Posterior cingulate gyrus (tissue), 11 donors: ENCODE results near the gene ZMIZ1.

Experiments used
- DNase-seq, 10 donors: peaks; one replicate each; pipeline versions ENCODE4 v3.0.0 to v3.0.0-alpha.2; 2020 to 2021; ENCODE audit warnings: mixed read lengths in 3 of 10
- intact Hi-C: fragments of 100-400 bp; cut with DNase I; formaldehyde crosslinking; loops from one replicate; pipeline ENCODE4 v1.15.1; 2023

The ZMIZ1 gene

DNA sequence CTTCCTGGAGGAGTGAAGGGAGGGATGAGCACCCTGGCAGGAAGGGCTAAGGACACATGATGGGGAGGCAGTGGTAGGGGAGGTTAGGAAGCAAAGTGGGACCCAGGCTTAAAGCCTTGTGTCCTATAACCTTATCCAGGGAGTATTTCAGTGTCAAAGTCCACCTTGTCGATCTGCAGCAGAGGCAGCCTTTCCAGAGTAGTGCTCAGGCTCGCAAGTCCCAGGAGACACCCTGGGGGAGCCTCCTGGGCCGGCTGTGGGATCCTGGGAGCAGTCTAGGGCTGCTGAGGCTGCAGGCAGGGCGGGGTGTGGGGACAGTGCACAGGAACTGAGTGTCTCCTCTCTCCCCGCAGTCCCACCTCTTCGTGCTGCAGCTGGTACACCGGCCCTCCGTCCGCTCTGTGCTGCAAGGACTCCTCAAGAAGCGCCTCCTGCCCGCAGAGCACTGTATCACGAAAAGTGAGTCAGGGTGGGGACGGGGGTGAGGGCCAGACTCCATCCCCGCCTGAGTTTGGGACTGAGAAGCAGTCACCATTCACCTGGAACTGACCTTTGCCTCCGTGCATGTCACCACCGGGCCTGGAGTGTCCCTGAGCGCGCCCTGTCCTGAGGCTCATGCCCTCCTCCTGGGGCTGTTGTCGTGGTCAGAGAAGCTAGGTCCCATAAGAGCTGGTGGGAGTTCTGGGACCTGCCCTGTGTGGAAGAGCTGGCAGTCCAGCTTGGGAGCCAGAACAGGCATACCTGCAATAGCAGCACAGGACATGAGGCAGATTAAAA is 233.2 kb downstream of the ZMIZ1 start:
- intact Hi-C loops, result no loop called here
- peak in 3 of 10 donors; percentile 21 to 76 (median 53) for DNase-seq

DNA sequence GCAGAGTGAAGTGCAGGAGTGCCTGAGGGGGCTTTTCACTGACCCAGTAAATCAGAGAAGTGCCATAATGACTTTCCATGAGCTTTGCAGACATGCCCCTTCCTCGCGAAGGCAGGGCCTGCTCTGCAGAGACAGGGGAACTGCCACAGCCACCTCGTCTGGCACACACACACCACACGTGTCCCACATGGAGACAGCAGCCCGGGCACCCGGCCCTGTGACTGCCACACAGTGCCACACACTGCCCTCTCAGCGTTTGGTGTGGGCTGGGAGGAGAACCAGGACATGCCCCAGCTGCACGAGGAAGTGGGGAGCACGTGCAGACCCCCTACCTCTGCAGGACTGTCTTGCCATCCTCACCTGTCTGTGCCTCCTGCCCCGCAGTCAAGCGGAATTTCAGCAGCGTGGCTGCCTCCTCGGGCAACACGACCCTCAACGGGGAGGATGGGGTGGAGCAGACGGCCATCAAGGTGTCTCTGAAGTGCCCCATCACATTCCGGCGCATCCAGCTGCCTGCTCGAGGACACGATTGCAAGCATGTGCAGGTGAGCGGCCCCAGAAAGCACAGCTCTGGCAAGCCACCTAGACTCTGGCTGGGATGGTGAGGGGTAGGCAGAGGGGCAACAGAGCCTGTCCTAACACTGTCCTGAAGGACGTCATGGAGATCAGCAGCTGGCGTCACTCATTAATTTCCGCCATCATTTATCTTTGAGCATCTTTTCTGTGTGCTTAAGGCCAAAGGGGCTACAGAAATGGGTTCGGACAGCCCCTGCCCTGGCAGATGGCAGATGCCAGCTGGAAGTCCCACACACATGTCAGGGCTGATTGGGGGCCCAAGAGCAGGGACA is 235.1 kb downstream of the ZMIZ1 start:
- intact Hi-C loops, result no loop called here
- peak in 3 of 10 donors; percentile 16 to 63 (median 49) for DNase-seq

DNA sequence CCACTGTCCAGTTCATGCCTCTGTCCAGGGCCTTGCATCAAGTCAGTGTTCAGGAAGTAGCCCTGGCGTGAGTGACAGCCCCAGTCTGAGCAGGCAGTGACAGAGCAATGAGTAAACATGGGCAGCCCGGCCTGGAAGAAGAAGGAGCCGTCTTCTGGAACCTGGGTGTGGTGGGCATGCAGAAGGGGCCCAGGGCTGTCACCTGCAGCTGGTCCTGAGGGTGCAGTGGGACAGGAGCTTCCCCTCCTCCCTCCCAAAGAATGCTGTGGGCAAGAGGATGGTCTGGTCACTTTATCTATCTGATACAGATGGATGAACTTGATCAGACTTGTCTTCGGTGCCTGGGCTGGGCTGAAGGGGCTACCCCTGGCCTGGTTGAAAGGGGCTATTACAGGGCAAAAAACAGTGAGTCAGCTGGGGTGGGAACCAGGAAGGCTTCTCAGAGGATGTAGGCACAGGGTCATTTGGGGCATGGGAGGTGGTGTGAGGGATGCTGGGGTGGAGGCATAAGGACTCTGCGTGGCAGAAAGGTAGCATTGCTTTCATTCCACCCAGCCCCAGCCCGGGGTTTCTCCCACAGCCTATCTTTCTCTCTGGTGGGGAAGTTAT is 235.8 kb downstream of the ZMIZ1 start:
- DNase-seq, result peak in 3 of 10 donors; percentile 16 to 33 (median 21)
- intact Hi-C loops, result no loop called here

DNA sequence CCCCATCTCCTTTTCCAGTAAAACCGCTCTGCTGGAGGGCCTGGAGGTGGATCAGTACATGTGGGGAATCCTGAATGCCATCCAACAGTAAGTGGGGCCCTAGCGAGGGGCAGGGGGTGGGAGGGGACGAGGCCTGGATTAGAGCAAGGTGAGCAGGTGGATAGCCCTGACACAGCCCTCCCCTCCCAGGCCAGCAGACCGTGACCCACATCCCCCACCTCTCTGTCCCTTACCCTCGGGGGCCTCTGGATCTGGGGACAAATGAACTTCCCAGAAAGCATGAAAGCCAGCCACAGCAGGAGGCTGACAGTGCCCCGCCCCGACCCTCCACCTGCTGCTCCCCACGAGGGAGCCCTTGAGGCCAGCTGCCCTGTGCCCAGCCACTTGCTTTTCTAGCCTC is 236.7 kb downstream of the ZMIZ1 start:
- intact Hi-C loops, result no loop called here
- DNase-seq, result peak in 4 of 10 donors; percentile 11 to 66 (median 42)

DNA sequence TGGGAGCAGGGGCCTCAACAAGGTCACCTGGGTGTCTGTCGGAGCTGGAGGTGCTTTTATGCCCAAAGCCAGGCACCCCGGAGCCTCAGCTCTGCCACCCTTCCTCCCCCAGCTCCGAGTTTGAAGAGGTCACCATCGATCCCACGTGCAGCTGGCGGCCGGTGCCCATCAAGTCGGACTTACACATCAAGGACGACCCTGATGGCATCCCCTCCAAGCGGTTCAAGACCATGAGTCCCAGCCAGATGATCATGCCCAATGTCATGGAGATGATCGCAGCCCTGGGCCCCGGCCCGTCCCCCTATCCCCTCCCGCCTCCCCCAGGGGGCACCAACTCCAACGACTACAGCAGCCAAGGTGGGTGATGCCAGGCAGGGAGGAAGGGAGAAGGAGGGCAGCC is 237.2 kb downstream of the ZMIZ1 start:
- peak in 4 of 10 donors; percentile 12 to 65 (median 58) for DNase-seq
- intact Hi-C loops, result no loop called here

DNA sequence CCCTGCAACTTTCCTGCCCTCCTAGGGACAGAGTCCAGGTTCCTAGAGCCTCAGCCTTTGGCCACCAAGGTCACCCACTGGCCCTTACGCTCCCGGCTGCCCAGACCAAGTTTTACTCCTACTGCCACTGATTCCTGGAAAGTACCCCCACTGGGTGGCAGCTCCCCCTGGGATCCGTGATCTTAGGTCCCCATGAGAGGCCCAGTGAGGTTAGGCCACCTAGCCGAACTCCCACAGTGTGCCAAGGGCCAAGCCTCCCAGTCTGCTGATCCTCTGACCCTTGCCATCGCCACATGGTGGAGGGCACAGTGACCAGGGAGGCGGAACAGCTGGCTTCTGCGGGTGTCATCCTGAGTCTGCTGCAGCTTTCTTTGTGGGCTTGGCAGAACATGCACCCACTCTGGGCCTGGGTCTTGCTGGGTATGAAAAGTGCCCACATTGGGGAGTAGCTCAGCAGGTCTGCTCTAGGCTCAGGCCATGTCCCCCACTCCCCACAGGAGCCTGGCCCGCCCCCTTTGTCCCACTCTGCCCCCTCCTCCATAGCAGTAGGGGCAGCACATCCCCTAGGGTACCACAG is 238.0 kb downstream of the ZMIZ1 start:
- intact Hi-C loops, result no loop called here
- peak in 3 of 10 donors; percentile 7 to 55 (median 43) for DNase-seq

DNA sequence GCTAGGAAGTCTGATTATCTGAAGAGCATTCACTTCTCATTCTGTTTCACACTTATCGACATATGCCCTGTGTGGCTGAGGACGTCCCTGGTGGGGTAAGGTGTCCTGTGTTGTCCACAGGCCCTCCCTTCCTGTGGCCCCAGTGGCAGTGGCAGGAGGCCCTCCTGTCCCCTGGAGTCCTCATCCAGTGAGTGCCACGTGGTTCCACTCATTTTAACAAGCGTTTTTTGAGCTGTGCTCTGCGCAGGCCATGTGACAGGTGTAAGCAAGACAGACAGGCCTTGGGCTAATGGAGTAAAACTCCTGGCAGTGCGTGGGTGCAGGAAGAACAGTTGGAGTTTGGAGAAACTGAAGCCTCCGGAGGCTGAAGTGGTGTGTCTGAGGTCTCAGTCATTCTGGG is 239.2 kb downstream of the ZMIZ1 start:
- intact Hi-C loops, result no loop called here
- peak in 3 of 10 donors; percentile 58 to 78 (median 71) for DNase-seq

DNA sequence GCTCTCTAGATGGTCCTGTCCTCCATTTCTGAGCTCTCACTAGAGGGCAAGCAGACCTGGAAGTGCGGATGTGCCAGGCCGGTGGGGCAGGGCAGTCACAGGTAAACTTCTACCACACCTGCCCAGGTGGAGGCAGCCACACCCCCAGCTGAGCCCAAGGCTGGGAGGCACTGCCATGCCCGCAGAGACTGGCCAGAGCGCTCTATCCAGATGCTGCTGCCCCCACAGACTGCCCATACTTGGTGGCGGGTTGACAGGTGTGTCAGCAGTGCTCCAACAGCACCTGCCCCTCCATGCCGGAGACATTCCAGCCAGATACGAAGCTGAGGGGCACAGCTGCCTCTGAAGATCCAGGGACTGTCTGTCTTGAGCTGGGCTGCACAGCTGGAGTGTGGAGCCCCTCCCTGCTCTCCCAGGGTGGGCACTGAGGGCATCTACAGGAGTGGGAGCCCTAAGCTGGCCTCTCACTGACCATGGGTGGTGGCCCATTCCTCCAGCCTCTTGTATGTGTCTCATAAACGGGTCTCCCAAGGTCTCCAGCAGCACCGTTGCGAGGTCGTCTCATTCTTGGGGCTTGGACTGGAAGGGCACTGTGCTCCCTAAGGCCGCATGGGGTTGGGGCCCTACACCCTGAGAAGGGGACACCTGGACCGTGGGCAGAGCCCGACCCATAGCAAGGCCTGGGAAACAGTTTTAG is 240.4 kb downstream of the ZMIZ1 start:
- intact Hi-C loops, result no loop called here
- peak in 4 of 10 donors; percentile 21 to 73 (median 60) for DNase-seq

DNA sequence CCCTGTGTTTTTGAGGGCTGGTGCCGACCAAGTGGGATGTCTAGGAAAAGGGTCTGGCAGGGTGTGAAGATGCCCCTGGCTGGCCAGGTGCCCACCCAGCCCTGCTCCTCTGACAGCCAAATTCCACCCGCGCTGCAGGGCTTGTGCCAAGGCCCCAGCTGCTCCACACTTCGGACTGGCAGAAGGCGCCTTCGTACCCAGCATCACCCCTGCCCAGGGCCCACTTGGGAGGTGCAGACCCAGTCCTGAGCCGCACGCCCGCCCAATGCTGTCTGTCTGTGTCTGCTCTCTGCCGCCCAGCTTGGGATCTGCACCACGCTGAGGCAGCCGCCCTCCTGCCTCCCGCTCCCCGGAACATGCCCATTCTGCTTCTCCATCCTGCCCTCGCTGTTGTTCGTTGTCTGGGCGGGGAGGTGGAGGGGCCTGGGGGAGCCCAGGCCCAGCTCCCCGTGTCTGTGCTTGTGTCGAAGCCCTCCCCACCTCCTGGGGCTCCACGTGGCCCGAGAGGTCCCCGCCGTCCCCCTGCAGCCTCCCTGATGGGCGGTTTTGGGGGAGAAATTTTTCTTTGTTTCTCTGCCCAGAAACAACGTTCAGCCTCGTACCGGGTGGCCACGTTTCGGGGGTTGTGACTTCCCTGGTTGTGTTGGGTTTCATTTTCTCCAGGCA is 241.6 kb downstream of the ZMIZ1 start:
- peak in 7 of 10 donors; percentile 51 to 94 (median 54) for DNase-seq
- intact Hi-C loops, result no loop called here

DNA sequence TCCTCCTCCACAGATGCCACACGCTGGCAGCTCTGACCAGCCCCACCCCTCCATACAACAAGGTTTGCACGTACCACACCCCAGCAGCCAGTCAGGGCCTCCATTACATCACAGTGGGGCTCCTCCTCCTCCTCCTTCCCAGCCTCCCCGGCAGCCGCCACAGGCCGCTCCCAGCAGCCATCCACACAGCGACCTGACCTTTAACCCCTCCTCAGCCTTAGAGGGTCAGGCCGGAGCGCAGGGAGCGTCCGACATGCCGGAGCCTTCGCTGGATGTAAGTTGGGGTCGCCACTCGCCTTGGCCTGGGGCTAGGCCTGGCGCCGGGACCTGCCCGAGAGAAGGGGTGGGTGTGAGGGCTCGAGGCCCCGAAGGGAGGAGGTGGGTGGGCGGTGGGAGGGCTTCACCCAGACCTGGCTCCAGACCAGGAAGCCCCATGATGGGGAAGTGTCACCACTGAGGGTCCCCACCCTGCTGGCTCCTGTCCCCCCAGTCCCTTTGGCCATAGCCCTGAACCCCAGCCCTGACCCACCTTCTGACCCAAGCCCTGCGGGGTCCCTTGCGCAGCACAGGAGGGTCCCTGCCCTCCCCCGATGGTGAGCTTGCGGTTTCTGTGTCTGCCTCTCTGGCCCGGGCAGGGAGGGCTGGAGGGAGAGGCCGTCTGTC is 242.3 kb downstream of the ZMIZ1 start:
- intact Hi-C loops, result no loop called here
- DNase-seq, result peak in 7 of 10 donors; percentile 43 to 93 (median 63)

DNA sequence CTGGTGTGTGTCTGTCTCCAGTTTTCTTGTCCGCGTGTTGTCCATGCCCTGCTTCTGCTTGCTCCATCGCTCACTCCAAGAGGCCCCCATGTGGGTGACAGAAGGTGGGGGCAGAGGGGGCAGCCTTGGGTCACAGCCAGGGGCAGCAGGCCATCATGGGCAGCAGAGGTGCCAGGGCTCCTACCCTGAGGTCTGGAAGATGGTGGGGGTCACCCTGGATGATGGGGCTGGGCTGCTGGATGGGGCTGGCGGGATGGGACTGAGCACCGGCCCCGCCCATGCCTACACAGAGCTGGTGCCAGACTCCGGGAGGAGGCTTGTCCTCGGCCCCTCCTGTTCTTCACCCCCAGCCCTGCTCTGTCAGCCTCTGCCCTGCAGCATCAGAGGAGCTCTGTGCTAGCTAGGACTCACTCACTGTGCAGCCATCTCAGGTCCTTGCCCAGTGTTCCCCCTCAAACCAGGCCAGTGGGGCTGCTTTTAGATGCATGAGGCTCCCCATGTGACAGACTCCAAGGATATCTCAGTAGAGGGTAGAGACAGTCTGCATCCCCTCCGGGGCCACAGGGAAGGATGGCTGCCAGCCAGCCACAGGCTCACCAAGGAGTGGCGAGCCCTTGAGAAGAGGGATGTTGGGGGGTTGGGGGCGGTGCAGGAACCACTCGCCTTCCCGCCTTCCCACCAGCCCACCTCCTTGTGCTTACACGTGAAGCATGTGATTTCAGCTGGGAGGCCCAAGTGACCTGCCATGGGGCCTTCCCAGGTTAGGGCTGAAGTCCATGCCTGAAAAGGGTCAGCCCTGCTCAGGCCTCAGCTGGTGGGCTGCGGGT is 243.0 kb downstream of the ZMIZ1 start:
- intact Hi-C loops, result no loop called here
- peak in 8 of 10 donors; percentile 33 to 93 (median 52) for DNase-seq

DNA sequence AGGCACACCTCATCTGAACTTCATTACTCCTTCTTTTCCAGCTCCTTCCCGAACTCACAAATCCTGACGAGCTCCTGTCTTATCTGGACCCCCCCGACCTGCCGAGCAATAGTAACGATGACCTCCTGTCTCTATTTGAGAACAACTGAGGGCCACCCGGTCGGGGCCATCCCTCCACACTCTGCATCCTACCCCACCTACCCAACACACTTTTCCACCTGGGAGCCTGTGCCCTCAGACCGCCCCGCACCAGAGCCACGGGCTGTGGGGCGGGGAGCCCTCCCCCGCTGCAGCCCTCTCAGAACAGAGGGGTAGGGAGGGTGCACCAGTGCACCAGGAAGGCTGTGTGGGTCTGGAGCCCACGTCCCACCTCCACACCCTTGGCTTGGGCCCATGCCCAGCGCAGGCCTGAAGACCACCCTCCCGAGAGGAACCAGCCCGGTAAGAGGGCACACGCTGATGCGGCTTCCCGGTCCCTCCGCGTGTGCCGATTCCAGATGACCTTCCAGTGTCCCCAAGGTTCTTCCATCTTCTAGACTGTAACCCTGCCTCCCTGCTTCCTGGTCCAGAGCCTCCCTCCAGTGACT is 243.9 kb downstream of the ZMIZ1 start:
- intact Hi-C loops, result no loop called here
- DNase-seq, result peak in 3 of 10 donors; percentile 18 to 57 (median 52)

DNA sequence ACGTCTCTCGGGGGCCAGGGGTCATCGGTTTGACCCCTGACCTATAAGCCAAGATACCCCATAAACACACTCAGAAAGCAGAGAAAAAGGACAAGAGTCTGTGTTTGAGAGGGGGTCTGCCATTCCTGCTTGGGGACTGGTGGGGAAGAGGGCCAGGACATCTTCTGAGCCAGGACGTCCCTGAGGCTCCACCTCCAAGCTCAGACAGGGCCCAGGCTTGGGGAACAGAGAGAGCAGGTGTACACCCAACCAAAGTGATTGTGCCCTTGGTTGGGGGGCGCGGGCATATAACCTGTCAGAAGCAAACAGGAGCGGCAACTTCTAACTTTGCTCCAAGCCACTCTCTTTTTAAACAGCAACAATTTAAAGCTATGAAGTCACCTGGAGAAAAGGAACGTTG is 244.6 kb downstream of the ZMIZ1 start:
- intact Hi-C loops, result no loop called here

DNA sequence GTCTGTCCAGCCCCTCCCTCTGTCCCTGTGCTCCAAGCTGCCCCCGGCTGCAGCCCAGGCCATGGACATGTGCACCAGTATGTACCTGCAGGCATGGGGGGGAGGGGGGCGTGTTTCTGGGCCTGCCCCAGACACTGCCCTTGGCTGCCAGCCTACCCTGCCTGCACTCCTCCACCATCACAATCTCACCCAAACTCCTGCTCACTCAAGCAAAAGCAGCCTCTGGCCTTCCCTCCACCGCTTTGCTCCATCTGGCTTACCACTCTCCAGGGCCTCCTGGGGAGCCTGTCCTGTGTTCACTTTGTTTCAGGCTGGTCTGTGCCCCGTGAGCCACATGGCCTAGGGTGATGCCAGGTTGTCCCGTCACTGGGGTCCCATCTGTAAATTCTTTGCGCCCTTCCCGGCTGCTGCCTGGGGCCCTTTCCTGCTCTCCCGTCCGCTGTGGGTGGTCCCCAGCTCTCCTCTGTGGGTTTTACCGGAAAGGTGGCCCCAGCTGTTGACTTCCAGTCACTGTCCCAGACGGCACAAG is 245.2 kb downstream of the ZMIZ1 start:
- intact Hi-C loops, result no loop called here
- DNase-seq, result peak in 4 of 10 donors; percentile 18 to 67 (median 61)

More for the DNA sequence above, 244.6 kb downstream of the ZMIZ1 start:
- DNase-seq, result peak in 1 of 10 donors; percentile 37

DNA sequence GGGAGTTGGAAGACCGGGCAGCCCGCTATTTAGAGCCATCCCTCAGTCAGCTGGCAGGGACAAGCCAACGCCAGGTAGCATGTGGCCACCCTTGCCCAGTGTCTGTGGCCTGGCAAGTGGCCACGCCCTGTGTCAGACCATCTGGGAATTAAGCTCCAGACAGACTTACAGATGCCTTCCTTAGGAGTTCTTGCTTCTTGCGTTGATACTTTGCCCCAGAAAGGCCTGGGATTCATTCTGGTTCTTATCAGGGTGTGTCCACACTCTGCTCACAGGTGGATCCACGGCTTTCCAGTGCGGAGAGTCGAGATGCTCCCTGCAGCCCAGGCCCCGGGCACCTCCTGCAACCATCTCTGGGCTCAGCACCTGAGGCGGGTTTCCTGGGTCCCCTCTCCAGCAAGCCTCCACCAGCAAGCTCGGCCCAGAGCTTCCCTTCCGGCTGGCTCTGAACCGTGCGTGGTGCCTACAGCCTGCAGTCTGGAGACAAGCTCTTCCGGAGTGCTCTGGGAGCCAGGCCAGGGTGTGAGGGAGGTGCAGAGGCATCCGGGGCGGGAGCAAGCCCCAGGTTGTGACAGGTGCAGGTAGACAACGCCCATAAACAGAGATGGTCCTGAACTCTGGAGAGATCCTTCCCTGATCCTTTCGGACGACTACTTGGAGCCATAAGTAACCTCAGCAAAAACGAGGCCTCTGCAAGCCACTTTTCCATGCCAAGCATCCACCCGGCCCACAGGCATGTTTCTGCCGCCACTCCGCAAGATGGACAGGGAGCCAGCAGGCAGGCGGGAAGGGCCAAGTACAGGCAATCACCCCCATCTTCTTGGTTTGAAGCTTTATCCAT is 246.2 kb downstream of the ZMIZ1 start:
- peak in 4 of 10 donors; percentile 28 to 88 (median 78) for DNase-seq
- intact Hi-C loops, result no loop called here

DNA sequence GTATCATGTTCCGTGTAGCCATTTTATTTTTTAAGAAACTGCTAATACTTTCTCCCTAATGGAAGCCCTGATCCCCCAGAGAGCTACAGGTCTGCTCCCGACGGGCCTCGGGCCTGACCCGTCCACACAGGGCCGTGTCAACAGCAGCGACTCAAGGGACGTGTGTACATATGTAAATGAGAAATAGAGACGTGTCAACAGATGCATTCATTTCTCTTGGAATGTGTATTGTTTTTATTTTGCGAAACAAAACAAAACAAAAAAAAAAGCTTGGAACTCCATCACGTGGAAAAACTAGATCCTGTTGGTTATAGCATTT is 246.8 kb downstream of the ZMIZ1 start:
- intact Hi-C loops, result no loop called here
- peak in 1 of 10 donors; percentile 50 for DNase-seq
